A673 (cell line): ENCODE results near the gene FAM3B. TPM values are rescaled to one million over a fixed set of nuclear protein-coding genes. Genes with fewer than 3 reads are reported as not detected.

Experiments
- BruUV-seq: library from RNA; stranded (reverse); fragments of 400-500 nt; replicated peaks from 2 replicates; lab custom pipeline; 2021; lab: Mats Ljungman, UMichigan
- CTCF ChIA-PET: fragments of 300-600 bp; sonication (Branson Sonifier 250); formaldehyde crosslinking; loops from one replicate; lab custom pipeline; 2022; ENCODE audit warnings: antibody characterized with exemption; lab: Charles Lee
- POLR2A ChIA-PET: fragments of 300-600 bp; sonication (Branson Sonifier 250); formaldehyde crosslinking; loops from one replicate; lab custom pipeline; 2022; ENCODE audit warnings: antibody characterized with exemption; ENCODE audit not compliant: low non-redundant PET; lab: Charles Lee
- DNase-seq: peaks from one replicate; pipeline ENCODE4 v3.0.0-alpha.2; 2015; ENCODE audit warnings: low spot score
- H3K27ac ChIP-seq: fragments of 200-600 bp; sonication (generic); 2 replicates; pipeline ENCODE4 v1.5.1; 2016; ENCODE audit warnings: mixed run types, low read depth, mild to moderate bottlenecking, mixed read lengths, antibody characterized with exemption, low read length; ENCODE audit not compliant: poor library complexity, severe bottlenecking
- H3K27me3 ChIP-seq: fragments of 200-600 bp; sonication (generic); replicated peaks from 2 replicates; pipeline ENCODE4 v1.6.1; 2017; ENCODE audit warnings: mixed run types, low read depth, mild to moderate bottlenecking, mixed read lengths, antibody characterized with exemption, low read length; ENCODE audit not compliant: insufficient read depth, poor library complexity
- H3K36me3 ChIP-seq: fragments of 200-600 bp; sonication (generic); 2 replicates; pipeline ENCODE4 v1.6.1; 2016; ENCODE audit warnings: mixed run types, mild to moderate bottlenecking, mixed read lengths, antibody characterized with exemption, low read length; ENCODE audit not compliant: insufficient read depth, poor library complexity, severe bottlenecking
- H3K4me1 ChIP-seq: fragments of 200-600 bp; sonication (generic); 2 replicates; pipeline ENCODE4 v1.6.1; 2017; ENCODE audit warnings: mixed run types, mild to moderate bottlenecking, mixed read lengths, antibody characterized with exemption, low read length; ENCODE audit not compliant: insufficient read depth, poor library complexity, severe bottlenecking
- H3K4me3 ChIP-seq: fragments of 200-600 bp; sonication (generic); 2 replicates; pipeline ENCODE4 v1.5.1; 2016; ENCODE audit warnings: low read depth, mixed run types, mild to moderate bottlenecking, mixed read lengths, low read length; ENCODE audit not compliant: poor library complexity, severe bottlenecking
- H3K9me3 ChIP-seq: fragments of 200-600 bp; sonication (generic); 2 replicates; pipeline ENCODE4 v1.6.1; 2016; ENCODE audit warnings: mixed run types, low read depth, mild to moderate bottlenecking, mixed read lengths, antibody characterized with exemption, low read length; ENCODE audit not compliant: poor library complexity, severe bottlenecking
- EZH2 ChIP-seq: fragments of 200-600 bp; sonication (generic); IDR thresholded peaks from 2 replicates; pipeline ENCODE4 v1.6.1; 2017; ENCODE audit warnings: borderline replicate concordance, low read depth, mild to moderate bottlenecking, mixed read lengths, antibody characterized with exemption, low read length; ENCODE audit not compliant: poor library complexity, severe bottlenecking
- intact Hi-C: fragments of 100-400 bp; cut with micrococcal nuclease; formaldehyde crosslinking; loops from one replicate; pipeline ENCODE4 v1.10.0; 2022; ENCODE audit not compliant: unreplicated experiment
- total RNA-seq: library from RNA; stranded (reverse); gene quantifications from 2 replicates; pipeline ENCODE4 v1.2.3, GENCODE V29; 2021
- TF ChIP-seq, protein P1 (sequence below): fragments of 300-800, 200-600 bp; sonication (generic); conservative IDR thresholded peaks from 2 replicates; pipeline ENCODE4 v1.5.1; 2017; ENCODE audit warnings: low read depth, mild to moderate bottlenecking, antibody characterized with exemption, low read length, moderate library complexity, mixed read lengths

The FAM3B gene
- total RNA-seq, 1 experiment from 2014 or later: not detected

DNA sequence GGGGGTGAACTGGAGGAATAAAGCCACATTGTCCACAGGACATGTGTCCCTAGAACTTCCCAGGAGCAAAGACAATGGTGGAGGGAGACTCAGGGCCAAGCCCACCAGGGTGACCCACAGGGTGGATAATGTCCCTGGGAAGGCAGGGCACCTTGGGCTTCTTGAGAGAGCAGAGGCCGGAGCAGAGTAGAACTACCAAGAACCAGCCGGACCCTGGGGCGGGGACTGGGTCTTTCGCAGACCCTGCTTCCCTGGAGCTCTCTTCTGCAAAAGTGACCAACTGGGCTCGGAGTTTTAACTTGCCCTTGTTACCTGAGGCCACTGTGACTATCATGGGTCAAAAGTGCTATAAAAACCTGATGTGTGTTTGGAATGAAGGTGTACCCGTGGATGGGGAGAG, 875 bp upstream of the FAM3B start:
- CTCF ChIA-PET: no interaction called here
- no peaks in the 10 kb centered on the region for H3K9me3 ChIP-seq
- H3K4me3 ChIP-seq: no peak overlapping the region
- DNase-seq: no peak
- no TSS peak for BruUV-seq
- H3K4me1 ChIP-seq: no peaks in the 10 kb centered on the region
- TF ChIP-seq EZH2: no peak
- TF ChIP-seq, protein P1, sequence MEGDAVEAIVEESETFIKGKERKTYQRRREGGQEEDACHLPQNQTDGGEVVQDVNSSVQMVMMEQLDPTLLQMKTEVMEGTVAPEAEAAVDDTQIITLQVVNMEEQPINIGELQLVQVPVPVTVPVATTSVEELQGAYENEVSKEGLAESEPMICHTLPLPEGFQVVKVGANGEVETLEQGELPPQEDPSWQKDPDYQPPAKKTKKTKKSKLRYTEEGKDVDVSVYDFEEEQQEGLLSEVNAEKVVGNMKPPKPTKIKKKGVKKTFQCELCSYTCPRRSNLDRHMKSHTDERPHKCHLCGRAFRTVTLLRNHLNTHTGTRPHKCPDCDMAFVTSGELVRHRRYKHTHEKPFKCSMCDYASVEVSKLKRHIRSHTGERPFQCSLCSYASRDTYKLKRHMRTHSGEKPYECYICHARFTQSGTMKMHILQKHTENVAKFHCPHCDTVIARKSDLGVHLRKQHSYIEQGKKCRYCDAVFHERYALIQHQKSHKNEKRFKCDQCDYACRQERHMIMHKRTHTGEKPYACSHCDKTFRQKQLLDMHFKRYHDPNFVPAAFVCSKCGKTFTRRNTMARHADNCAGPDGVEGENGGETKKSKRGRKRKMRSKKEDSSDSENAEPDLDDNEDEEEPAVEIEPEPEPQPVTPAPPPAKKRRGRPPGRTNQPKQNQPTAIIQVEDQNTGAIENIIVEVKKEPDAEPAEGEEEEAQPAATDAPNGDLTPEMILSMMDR: no peak
- peaks cover 26% of the 10 kb centered on the region for H3K27me3 ChIP-seq
- H3K36me3 ChIP-seq: no peaks in the 10 kb centered on the region
- H3K27ac ChIP-seq: no peak overlapping the region
- intact Hi-C loops: no loop called here
- POLR2A ChIA-PET: no interaction called here

DNA sequence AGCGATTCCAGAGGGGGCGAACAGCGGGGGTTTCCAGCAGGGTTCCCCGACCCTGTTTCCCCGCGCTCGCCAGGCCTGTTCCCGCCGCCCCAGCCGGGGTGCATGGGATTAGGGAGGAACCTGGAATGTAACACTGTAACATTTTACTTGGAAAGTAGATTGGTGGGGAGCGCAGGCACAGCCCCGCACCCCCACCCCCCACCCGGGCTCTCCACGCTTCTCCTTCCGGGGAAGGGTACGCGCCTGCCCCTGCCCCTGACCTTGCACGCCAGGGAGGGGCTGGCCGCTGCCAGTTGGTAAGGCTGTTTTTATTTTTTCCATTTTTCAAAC, 427 bp downstream of the FAM3B start:
- no peak overlapping the region for H3K4me3 ChIP-seq
- no peaks in the 10 kb centered on the region for H3K36me3 ChIP-seq
- no peak overlapping the region for H3K27ac ChIP-seq
- H3K9me3 ChIP-seq: no peaks in the 10 kb centered on the region
- ChIA-PET POLR2A (no interaction called here), CTCF (no interaction called here)
- H3K4me1 ChIP-seq: no peaks in the 10 kb centered on the region
- no peak for DNase-seq
- TF ChIP-seq EZH2: no peak
- TF ChIP-seq, protein P1: no peak
- BruUV-seq: no TSS peak
- peaks cover 26% of the 10 kb centered on the region for H3K27me3 ChIP-seq
- intact Hi-C loops: no loop called here

DNA sequence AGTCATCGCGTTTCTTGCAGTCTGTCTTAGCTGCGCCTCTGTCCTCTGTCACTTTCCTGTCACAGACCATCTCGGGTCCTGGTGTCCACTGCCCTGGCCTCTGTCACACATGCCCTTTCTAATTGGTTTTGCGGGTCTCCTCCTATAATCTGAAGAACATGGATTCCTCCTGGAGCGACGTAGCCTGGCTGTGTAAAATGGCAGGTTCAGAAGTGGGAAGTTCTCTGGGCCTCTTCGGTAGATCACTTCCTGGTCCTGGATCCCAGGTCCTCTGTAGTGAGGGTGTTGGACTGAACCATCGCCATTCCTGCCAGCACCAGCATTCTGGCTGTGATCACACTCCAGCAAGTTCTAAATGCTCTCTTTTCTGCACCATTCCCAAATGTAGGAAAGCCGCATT, 857 bp downstream of the FAM3B start:
- DNase-seq: no peak
- intact Hi-C loops: no loop called here
- TF ChIP-seq, protein P1: no peak
- TF ChIP-seq EZH2: no peak
- H3K36me3 ChIP-seq: no peaks in the 10 kb centered on the region
- POLR2A ChIA-PET: no interaction called here
- no peaks in the 10 kb centered on the region for H3K4me1 ChIP-seq
- no peak overlapping the region for H3K4me3 ChIP-seq
- H3K27ac ChIP-seq: no peak overlapping the region
- CTCF ChIA-PET: no interaction called here
- BruUV-seq: no TSS peak
- H3K27me3 ChIP-seq: peaks cover 26% of the 10 kb centered on the region
- H3K9me3 ChIP-seq: no peaks in the 10 kb centered on the region
